ENCODE results near the gene METTL17. TPM values are rescaled to one million over a fixed set of nuclear protein-coding genes. Genes with fewer than 3 reads are reported as not detected.
"Not testable (repeated sequence)": the region's sequence is repeated elsewhere in the genome, so short reads cannot be mapped to it uniquely, and the experiment has no call there.

METTL17 gene, protein sequence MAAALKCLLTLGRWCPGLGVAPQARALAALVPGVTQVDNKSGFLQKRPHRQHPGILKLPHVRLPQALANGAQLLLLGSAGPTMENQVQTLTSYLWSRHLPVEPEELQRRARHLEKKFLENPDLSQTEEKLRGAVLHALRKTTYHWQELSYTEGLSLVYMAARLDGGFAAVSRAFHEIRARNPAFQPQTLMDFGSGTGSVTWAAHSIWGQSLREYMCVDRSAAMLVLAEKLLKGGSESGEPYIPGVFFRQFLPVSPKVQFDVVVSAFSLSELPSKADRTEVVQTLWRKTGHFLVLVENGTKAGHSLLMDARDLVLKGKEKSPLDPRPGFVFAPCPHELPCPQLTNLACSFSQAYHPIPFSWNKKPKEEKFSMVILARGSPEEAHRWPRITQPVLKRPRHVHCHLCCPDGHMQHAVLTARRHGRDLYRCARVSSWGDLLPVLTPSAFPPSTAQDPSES
- total RNA-seq (2022): 78.8 and 80.5 TPM in 2 replicates
- Bru-seq, nascent RNA: percentile 90 among the genes with signal in this experiment
- percentile 93 among the genes with signal in this experiment for BruChase-seq, experiment 1, labeled RNA remaining after a 2-hour chase
- BruChase-seq, experiment 2, labeled RNA remaining after a 6-hour chase: percentile 93 among the genes with signal in this experiment
- long read RNA-seq, transcript METTL17-202 (13 exons, 1,586 nt): minor isoform, 14 of 93 reads
- long read RNA-seq, transcript METTL17-216 (13 exons, 1,605 nt): minor isoform, 9 of 93 reads
- long read RNA-seq, transcript METTL17-201 (14 exons, 1,749 nt): major isoform, 23 of 93 reads
- long read RNA-seq, partial matches to known transcripts: 14 of 93 reads
- long read RNA-seq, other reads (novel, unspliced or antisense): 28 of 93 reads

DNA sequence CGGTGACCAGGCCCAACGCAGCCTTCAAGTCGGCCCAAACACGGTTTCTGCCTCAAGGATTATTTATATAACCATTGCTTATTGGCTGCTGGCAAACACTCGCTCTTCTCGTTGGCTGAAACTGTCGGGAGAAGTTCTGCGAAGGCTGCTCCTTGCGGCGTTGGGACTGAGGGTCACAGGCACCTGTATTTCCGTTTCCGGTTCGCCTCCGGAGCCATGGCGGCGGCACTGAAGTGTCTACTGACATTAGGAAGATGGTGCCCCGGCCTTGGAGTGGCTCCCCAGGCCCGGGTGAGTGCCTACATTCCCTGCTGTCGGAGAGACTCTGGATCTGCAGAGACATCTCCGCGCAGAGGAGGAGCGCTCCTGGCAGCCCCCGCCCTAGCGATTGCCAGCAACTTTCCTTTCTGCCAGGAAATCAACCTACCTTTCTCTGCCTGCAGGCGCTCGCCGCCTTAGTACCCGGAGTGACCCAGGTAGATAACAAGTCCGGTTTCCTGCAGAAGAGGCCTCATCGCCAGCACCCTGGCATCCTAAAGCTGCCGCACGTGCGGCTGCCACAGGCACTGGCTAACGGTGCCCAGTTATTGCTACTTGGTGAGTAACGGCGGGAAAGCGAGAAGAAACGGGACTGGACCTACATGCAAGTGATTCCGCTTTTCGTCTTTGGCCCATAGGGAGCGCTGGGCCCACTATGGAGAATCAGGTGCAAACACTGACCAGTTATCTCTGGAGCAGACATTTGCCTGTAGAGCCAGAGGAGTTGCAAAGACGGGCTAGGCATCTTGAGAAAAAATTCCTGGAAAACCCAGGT, at the start of gene METTL17:
METTL17 (plus strand) TSS at position 194 of the 814 bp plus-strand sequence; CDS start at position 217, 23 bp downstream.
- Histone ChIP-seq H3K36me3 (ENCODE audit: control insufficient read depth, insufficient read depth, low read length) (peaks cover 3% of the 10 kb centered on the region), H3K27me3 (replicated peaks; ENCODE audit: control insufficient read depth, insufficient read depth, low read length) (no peaks in the 10 kb centered on the region), H3K4me1 (peaks cover 19% of the 10 kb centered on the region), H3K9me3 (no peaks in the 10 kb centered on the region), H3K4me3 (ENCODE audit: low read depth, low read length) (peak within 1 kb of the TSS; percentile 65)
- Mint-ChIP-seq H3K27me3 (ENCODE audit: insufficient read depth, unreplicated experiment) (no peaks in the 10 kb centered on the region), H3K9me3 (ENCODE audit: unreplicated experiment) (no peaks in the 10 kb centered on the region), H3K36me3 (ENCODE audit: insufficient read depth, unreplicated experiment) (peaks cover 41% of the 10 kb centered on the region), H3K27ac (ENCODE audit: unreplicated experiment) (peak within 1 kb of the TSS; percentile 33), H3K4me1 (ENCODE audit: low read depth, unreplicated experiment) (peaks cover 6% of the 10 kb centered on the region), H3K4me3 (ENCODE audit: unreplicated experiment) (peak within 1 kb of the TSS; percentile 71)
- POLR2A ChIA-PET: no interaction called here
- intact Hi-C loops (cut with micrococcal nuclease; ENCODE audit: unreplicated experiment): loop anchor here (1.0 kb wide), 3 partner anchors 13 to 50 kb away; no protein-coding TSS in a partner anchor
- TF ChIP-seq, protein P1, sequence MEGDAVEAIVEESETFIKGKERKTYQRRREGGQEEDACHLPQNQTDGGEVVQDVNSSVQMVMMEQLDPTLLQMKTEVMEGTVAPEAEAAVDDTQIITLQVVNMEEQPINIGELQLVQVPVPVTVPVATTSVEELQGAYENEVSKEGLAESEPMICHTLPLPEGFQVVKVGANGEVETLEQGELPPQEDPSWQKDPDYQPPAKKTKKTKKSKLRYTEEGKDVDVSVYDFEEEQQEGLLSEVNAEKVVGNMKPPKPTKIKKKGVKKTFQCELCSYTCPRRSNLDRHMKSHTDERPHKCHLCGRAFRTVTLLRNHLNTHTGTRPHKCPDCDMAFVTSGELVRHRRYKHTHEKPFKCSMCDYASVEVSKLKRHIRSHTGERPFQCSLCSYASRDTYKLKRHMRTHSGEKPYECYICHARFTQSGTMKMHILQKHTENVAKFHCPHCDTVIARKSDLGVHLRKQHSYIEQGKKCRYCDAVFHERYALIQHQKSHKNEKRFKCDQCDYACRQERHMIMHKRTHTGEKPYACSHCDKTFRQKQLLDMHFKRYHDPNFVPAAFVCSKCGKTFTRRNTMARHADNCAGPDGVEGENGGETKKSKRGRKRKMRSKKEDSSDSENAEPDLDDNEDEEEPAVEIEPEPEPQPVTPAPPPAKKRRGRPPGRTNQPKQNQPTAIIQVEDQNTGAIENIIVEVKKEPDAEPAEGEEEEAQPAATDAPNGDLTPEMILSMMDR (IDR thresholded peaks at IDR 0.05; ENCODE audit: insufficient read depth in 1 of 2, low read depth in 1 of 2, low read length in 1 of 2, severe bottlenecking in 1 of 2, unreplicated experiment in 1 of 2): peak in 1 of 2 experiments; percentile 52
- BruUV-seq (replicated peaks): TSS peak; percentile 60
- CTCF ChIA-PET: no interaction called here
- peak; percentile 91 to 95 for DNase-seq

DNA sequence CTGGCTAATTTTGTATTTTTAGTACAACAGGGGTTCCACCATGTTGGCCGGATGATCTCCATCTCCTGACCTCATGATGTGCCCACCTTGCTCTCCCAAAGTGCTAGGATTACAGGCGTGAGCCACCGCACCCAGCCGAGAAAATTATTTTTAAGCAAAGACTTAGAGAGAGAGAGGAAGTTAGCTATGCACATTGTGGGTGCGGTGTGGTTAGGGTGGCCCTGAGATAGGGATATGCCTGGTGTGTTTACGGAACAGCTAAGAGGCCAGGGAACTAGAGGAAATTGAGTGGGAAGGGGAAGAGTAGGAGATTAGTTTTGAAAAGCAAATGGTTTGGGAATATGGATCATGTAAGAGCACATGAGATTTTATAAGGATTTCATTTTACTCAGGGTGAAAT, 44.6 kb upstream of the METTL17 start:
- H3K36me3 ChIP-seq (ENCODE audit: control insufficient read depth, insufficient read depth, low read length); H3K4me1 Mint-ChIP-seq (ENCODE audit: low read depth, unreplicated experiment); H3K9me3 ChIP-seq; H3K4me3 Mint-ChIP-seq (ENCODE audit: unreplicated experiment); CTCF ChIA-PET; H3K36me3 Mint-ChIP-seq (ENCODE audit: insufficient read depth, unreplicated experiment); intact Hi-C loops (cut with micrococcal nuclease; ENCODE audit: unreplicated experiment); DNase-seq; H3K27ac Mint-ChIP-seq (ENCODE audit: unreplicated experiment); H3K9me3 Mint-ChIP-seq (ENCODE audit: unreplicated experiment); H3K4me3 ChIP-seq (ENCODE audit: low read depth, low read length); BruUV-seq (replicated peaks); POLR2A ChIA-PET; H3K27me3 ChIP-seq (replicated peaks; ENCODE audit: control insufficient read depth, insufficient read depth, low read length); H3K4me1 ChIP-seq: not testable (repeated sequence)
- H3K27me3 Mint-ChIP-seq (ENCODE audit: insufficient read depth, unreplicated experiment): peaks cover 19% of the 10 kb centered on the region

DNA sequence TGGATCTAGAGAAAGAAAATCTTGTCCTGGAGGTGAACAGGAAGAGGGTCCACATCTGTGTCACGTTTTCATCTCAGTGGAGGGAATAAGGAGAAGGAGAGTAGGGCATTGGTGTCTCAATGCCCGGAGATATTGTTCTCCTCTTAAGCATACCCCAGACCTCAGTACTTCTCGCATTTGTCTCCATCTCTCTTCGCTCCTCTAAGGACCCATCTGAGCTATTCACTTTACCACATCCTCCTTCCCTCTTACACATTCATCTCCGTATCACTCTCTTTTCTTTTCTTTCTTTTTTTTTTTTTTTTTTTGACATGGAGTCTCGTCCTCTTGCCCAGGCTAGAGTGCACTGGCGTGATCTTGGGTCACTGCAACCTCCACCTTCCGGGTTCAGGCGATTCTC, 43.1 kb upstream of the METTL17 start:
- H3K4me1 ChIP-seq; H3K9me3 Mint-ChIP-seq (ENCODE audit: unreplicated experiment); DNase-seq; POLR2A ChIA-PET; H3K4me1 Mint-ChIP-seq (ENCODE audit: low read depth, unreplicated experiment); H3K9me3 ChIP-seq; H3K36me3 ChIP-seq (ENCODE audit: control insufficient read depth, insufficient read depth, low read length); H3K36me3 Mint-ChIP-seq (ENCODE audit: insufficient read depth, unreplicated experiment); H3K27me3 ChIP-seq (replicated peaks; ENCODE audit: control insufficient read depth, insufficient read depth, low read length); H3K4me3 Mint-ChIP-seq (ENCODE audit: unreplicated experiment); intact Hi-C loops (cut with micrococcal nuclease; ENCODE audit: unreplicated experiment); H3K27ac Mint-ChIP-seq (ENCODE audit: unreplicated experiment); H3K4me3 ChIP-seq (ENCODE audit: low read depth, low read length); CTCF ChIA-PET; BruUV-seq (replicated peaks): not testable (repeated sequence)
- peaks cover 17% of the 10 kb centered on the region for H3K27me3 Mint-ChIP-seq (ENCODE audit: insufficient read depth, unreplicated experiment)

DNA sequence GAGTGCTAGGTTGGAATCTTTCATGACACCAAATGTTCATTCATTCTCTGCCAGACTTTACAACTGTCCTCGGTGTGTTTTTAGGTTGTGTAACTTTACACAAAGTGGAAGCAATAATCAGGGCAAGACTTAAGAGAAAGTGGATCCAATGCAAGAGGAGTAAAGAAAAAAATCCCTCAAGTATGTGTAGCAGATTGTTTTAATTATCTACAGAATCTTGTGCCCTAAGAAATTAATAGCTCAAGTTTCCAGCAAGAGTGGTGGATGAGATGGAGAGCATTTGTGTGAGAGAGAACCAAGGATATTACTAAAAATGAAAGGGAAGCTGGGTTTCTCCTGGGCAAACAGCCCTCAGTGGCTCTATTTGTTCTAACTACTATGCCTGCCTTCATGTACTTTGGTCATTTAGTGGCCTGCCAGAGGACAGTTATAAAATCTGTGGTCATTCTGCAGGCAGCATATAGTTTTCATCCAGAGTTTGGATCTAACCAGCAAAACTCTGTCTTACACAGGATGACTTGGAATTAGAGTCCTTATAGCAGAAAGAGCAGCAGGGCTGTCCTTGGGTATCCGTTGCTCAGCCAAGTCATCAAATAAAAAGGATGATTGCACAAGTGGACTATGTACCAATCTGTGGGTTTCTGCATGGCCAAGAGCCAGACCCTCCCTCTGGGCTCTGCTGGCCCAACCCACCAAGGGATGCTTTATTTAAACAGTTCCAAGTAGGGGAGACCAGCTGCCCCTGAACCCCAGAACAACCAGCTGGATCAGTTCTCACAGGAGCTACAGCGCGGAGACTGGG, 34.8 kb upstream of the METTL17 start, which contains the start of gene RNASE2:
RNASE2 (plus strand) TSS at position 752 of the 802 bp plus-strand sequence. CDS start 285 bp downstream, outside the sequence.
- BruUV-seq (replicated peaks); H3K9me3 ChIP-seq; H3K36me3 ChIP-seq (ENCODE audit: control insufficient read depth, insufficient read depth, low read length); H3K27me3 ChIP-seq (replicated peaks; ENCODE audit: control insufficient read depth, insufficient read depth, low read length); intact Hi-C loops (cut with micrococcal nuclease; ENCODE audit: unreplicated experiment); CTCF ChIA-PET; H3K36me3 Mint-ChIP-seq (ENCODE audit: insufficient read depth, unreplicated experiment); H3K4me1 ChIP-seq; POLR2A ChIA-PET; H3K4me3 ChIP-seq (ENCODE audit: low read depth, low read length); H3K27ac Mint-ChIP-seq (ENCODE audit: unreplicated experiment); H3K9me3 Mint-ChIP-seq (ENCODE audit: unreplicated experiment); DNase-seq; H3K4me3 Mint-ChIP-seq (ENCODE audit: unreplicated experiment); H3K4me1 Mint-ChIP-seq (ENCODE audit: low read depth, unreplicated experiment): not testable (repeated sequence)
- H3K27me3 Mint-ChIP-seq (ENCODE audit: insufficient read depth, unreplicated experiment): peaks cover 16% of the 10 kb centered on the region

DNA sequence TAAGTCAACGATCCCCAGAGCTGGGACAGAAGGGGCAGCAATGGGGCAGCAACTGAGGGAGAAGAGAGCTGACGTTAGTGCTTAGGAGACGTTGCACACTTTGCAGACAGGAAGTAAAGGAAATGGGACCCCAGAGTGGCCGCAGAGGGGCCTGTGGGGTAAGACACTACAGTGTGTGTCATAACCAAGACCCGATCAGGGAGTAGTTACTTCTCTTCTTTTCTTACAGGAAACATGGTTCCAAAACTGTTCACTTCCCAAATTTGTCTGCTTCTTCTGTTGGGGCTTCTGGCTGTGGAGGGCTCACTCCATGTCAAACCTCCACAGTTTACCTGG, 34.3 kb upstream of the METTL17 start:
- intact Hi-C loops (cut with micrococcal nuclease; ENCODE audit: unreplicated experiment); H3K9me3 Mint-ChIP-seq (ENCODE audit: unreplicated experiment); H3K9me3 ChIP-seq; H3K36me3 ChIP-seq (ENCODE audit: control insufficient read depth, insufficient read depth, low read length); H3K36me3 Mint-ChIP-seq (ENCODE audit: insufficient read depth, unreplicated experiment); BruUV-seq (replicated peaks); H3K4me1 ChIP-seq; H3K4me1 Mint-ChIP-seq (ENCODE audit: low read depth, unreplicated experiment); POLR2A ChIA-PET; CTCF ChIA-PET; H3K27me3 ChIP-seq (replicated peaks; ENCODE audit: control insufficient read depth, insufficient read depth, low read length); H3K4me3 Mint-ChIP-seq (ENCODE audit: unreplicated experiment); DNase-seq; H3K4me3 ChIP-seq (ENCODE audit: low read depth, low read length); H3K27ac Mint-ChIP-seq (ENCODE audit: unreplicated experiment): not testable (repeated sequence)
- peaks cover 13% of the 10 kb centered on the region for H3K27me3 Mint-ChIP-seq (ENCODE audit: insufficient read depth, unreplicated experiment)

Measured in Caco-2 (cell line).